Testis (tissue), 2 donors: ENCODE measurements around the gene BLMH.

Experiments
- CTCF ChIP-seq, 3 experiments: fragments of 450-650 bp in 2 of 3; fragments of 200-600 bp in 1 of 3; sonication (generic) in 1 of 3; IDR thresholded peaks; one replicate each; pipeline ENCODE4 v1.5.1; 2016 to 2019; ENCODE audit warnings: antibody characterized with exemption in 3 of 3, mild to moderate bottlenecking in 2 of 3, moderate library complexity in 1 of 3
- POLR2A ChIP-seq: fragments of 450-650 bp; IDR thresholded peaks from one replicate; pipeline ENCODE4 v1.6.1; 2017; ENCODE audit warnings: antibody characterized with exemption, mild to moderate bottlenecking, moderate library complexity

- TF ChIP-seq POLR2A (no peak), CTCF (IDR thresholded peaks at IDR 0.05) (no peak)
These were observed 80.8 kb downstream of the BLMH start for GRCh38 chr17:30210901-30211300.
